Uterus (tissue), 4 donors: Measurements from ENCODE around the gene RSPO1. TPM values are rescaled to one million over a fixed set of nuclear protein-coding genes. Genes with fewer than 3 reads are reported as not detected.
A peak's percentile ranks its signal among the peaks of the same experiment; 100 is the strongest.

ENCODE experiments used
- DNase-seq, 2 donors: peaks; one replicate each; pipeline ENCODE4 v3.0.0-alpha.2; 2019 to 2020
- H3K27ac ChIP-seq, 2 donors: fragments of 200-600 bp; sonication (generic); 1 replicate in 1 of 2; 2 replicates in 1 of 2; pipeline ENCODE4 v1.5.1; 2016 to 2018
- H3K27me3 ChIP-seq, 2 donors: fragments of 200-600 bp; sonication (generic); one replicate each; pipeline ENCODE4 v1.5.1; 2018 to 2019; ENCODE audit warnings: control low read depth in 1 of 2
- H3K36me3 ChIP-seq, 2 donors: fragments of 200-600 bp; sonication (generic); one replicate each; pipeline ENCODE4 v1.5.1; 2019; ENCODE audit warnings: control low read depth in 1 of 2
- H3K4me1 ChIP-seq, 2 donors: fragments of 200-600 bp; sonication (generic); one replicate each; pipeline ENCODE4 v1.5.1; 2018 to 2019; ENCODE audit warnings: control low read depth in 1 of 2
- H3K4me3 ChIP-seq, 2 donors: fragments of 200-600 bp; sonication (generic); 1 replicate in 1 of 2; 2 replicates in 1 of 2; pipeline ENCODE4 v1.5.1; 2018 to 2019; ENCODE audit warnings: mild to moderate bottlenecking in 1 of 2
- H3K9me3 ChIP-seq, 2 donors: fragments of 200-600 bp; sonication (generic); one replicate each; pipeline ENCODE4 v1.5.1; 2019; ENCODE audit warnings: control low read depth in 1 of 2
- POLR2A ChIP-seq, 2 donors: fragments of 450-650 bp; IDR thresholded peaks; one replicate each; pipeline ENCODE4 v1.6.1; 2016; ENCODE audit warnings: antibody characterized with exemption in 2 of 2, mild to moderate bottlenecking in 1 of 2, moderate library complexity in 1 of 2
- intact Hi-C: fragments of 100-400 bp; cut with DNase I; formaldehyde crosslinking; loops from one replicate; pipeline ENCODE4 v1.15.1; 2023; ENCODE audit warnings: low total_unique reads
- total RNA-seq, 4 donors: library from RNA; depleted of rRNA in 3 of 4; stranded (reverse); fragments of >200 nt in 3 of 4; gene quantifications; one replicate each; pipeline versions ENCODE4 v1.1.0 to v1.2.4, GENCODE V29; 2014 to 2023
- TF ChIP-seq, protein P1 (sequence below), 4 experiments: fragments of 200-600 bp in 2 of 4; fragments of 450-650 bp in 2 of 4; sonication (generic) in 2 of 4; IDR thresholded peaks; one replicate each; pipeline ENCODE4 v1.5.1; 2016 to 2019; ENCODE audit warnings: antibody characterized with exemption in 4 of 4, mild to moderate bottlenecking in 2 of 4, moderate library complexity in 1 of 4
- donor health status: DM: yes; HTN: yes; CAD: no.

RSPO1 gene
- total RNA-seq, 4 donors from 2014 or later = 4.6 to 74.6 (median 29.9) TPM

DNA sequence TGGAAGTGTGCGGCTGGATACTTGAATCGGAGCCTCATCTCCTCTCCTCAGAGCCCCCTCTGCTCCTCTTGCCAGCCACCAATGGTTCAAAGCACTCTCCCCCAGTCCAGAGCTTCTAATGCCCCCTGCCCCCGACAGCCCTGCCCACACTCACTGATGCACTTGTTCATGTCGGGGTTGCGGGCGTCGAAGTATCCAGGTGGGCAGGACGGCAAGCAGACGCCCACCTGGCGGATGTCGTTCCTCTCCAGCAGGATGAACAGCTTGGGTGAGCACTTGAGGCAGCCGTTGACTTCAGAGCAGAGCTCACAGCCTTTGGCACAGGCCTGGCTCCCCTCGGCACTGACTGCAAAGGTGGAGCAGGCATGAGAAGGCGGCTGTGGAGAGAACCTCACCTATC is 18.4 kb downstream of the RSPO1 start:
- Histone ChIP-seq H3K36me3 (no peaks in the 10 kb centered on the region), H3K4me3 (no peak overlapping the region), H3K27me3 (no peaks in the 10 kb centered on the region), H3K27ac (no peak overlapping the region), H3K9me3 (no peaks in the 10 kb centered on the region), H3K4me1 (no peaks in the 10 kb centered on the region)
- TF ChIP-seq, protein P1, sequence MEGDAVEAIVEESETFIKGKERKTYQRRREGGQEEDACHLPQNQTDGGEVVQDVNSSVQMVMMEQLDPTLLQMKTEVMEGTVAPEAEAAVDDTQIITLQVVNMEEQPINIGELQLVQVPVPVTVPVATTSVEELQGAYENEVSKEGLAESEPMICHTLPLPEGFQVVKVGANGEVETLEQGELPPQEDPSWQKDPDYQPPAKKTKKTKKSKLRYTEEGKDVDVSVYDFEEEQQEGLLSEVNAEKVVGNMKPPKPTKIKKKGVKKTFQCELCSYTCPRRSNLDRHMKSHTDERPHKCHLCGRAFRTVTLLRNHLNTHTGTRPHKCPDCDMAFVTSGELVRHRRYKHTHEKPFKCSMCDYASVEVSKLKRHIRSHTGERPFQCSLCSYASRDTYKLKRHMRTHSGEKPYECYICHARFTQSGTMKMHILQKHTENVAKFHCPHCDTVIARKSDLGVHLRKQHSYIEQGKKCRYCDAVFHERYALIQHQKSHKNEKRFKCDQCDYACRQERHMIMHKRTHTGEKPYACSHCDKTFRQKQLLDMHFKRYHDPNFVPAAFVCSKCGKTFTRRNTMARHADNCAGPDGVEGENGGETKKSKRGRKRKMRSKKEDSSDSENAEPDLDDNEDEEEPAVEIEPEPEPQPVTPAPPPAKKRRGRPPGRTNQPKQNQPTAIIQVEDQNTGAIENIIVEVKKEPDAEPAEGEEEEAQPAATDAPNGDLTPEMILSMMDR (IDR thresholded peaks at IDR 0.05) = no peak
- TF ChIP-seq POLR2A (IDR thresholded peaks at IDR 0.05) = no peak
- DNase-seq = no peak
- intact Hi-C loops = no loop called here

DNA sequence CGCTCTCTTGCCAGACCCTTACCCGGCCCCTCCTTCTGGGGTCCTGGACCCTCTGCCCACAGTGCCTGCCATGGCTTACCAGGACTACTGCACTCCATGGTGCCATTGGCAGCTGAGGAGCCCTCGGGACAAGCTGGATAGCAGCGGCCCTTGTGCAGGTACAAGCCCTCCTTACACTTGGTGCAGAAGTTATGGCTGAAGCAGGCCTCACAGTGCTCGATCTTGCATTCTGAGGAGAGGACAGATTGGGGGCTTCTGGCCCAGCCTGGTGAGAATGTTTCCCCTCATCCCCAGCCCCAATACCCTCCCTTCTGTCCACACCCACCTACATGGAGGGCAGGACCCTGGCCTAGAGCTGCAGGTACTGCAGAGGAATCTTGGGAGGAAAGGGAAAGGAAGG is 20.6 kb downstream of the RSPO1 start:
- Histone ChIP-seq H3K4me3 (no peak overlapping the region), H3K27me3 (no peaks in the 10 kb centered on the region), H3K27ac (no peak overlapping the region), H3K36me3 (no peaks in the 10 kb centered on the region), H3K9me3 (no peaks in the 10 kb centered on the region), H3K4me1 (no peaks in the 10 kb centered on the region)
- DNase-seq = no peak
- TF ChIP-seq, protein P1 (IDR thresholded peaks at IDR 0.05) = no peak
- no peak for TF ChIP-seq POLR2A (IDR thresholded peaks at IDR 0.05)
- intact Hi-C loops = no loop called here

DNA sequence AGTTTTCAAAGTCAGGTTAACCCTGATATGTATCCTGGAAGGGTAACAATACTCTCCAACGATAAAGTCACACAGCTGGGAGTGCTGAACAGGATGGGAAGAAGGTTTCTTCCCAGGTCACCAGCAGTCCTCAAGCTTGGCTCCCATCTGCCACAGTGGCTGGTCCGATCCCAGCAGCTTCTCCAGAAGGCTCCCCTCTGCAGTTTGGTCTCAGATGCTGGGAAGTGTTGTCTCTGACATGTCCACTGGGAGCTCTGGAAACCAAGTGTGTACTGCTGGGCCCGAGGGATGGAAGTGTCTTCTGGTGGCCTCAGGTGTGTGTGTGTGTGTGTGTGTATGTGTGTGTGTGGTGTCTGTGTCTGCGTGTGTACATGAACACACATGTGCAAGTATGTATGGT is 22.5 kb downstream of the RSPO1 start:
- no peak for DNase-seq
- H3K9me3 ChIP-seq = no peaks in the 10 kb centered on the region
- intact Hi-C loops = no loop called here
- no peaks in the 10 kb centered on the region for H3K36me3 ChIP-seq
- TF ChIP-seq POLR2A (IDR thresholded peaks at IDR 0.05) = no peak
- TF ChIP-seq, protein P1 (IDR thresholded peaks at IDR 0.05) = no peak
- H3K27ac ChIP-seq = peak overlapping the region in 1 of 2 donors; percentile 23
- no peak overlapping the region for H3K4me3 ChIP-seq
- H3K4me1 ChIP-seq = no peaks in the 10 kb centered on the region
- H3K27me3 ChIP-seq = no peaks in the 10 kb centered on the region

DNA sequence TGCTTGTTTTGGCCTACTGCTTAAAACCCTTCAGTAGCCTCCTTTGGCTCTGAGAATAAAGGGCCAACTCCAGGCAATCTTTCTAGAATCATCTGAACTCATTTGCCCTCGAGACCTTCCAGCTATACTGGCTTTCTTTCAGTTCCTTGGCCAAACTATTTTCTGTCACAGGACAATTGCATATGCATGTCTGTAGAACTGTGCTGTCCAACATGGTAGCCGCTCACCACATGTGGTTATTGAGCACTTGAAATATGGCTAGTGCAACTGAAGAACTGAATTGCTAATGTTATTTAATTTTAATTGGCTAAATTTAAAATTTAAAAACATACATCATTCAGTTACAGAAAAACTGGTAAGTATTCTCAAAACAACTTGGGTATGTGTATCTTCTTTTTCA is 24.7 kb downstream of the RSPO1 start:
- no peak for TF ChIP-seq POLR2A (IDR thresholded peaks at IDR 0.05)
- TF ChIP-seq, protein P1 (IDR thresholded peaks at IDR 0.05) = no peak
- Histone ChIP-seq H3K9me3 (no peaks in the 10 kb centered on the region), H3K4me1 (peaks cover 6 to 16% of the 10 kb centered on the region in 2 donors), H3K4me3 (no peak overlapping the region), H3K27ac (no peak overlapping the region), H3K36me3 (no peaks in the 10 kb centered on the region), H3K27me3 (no peaks in the 10 kb centered on the region)
- intact Hi-C loops = loop anchor here (5.0 kb wide), 1 partner anchor 67 kb away; no protein-coding TSS in a partner anchor
- DNase-seq = no peak

DNA sequence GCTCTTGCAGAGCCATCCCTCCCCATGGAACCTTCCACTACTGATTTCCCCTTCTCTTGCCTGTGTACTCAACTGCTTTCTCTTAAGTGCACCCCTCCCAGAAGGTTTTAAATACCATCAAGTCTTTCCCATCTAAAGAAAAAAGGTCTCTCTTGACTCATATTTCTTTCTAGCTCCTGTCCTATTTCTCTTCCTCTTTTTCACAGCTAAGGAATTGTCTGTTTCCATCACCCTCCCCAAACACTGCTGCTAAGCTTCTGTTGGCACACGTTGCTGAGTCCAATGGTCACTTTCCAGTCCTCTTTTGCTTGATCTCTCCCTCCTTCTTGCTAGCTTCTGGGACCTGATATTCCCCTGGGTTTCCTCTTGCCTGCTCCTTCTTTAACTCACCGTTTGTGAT is 25.7 kb downstream of the RSPO1 start:
- Histone ChIP-seq H3K27me3 (no peaks in the 10 kb centered on the region), H3K36me3 (no peaks in the 10 kb centered on the region), H3K4me1 (peaks cover 6 to 18% of the 10 kb centered on the region in 2 donors), H3K9me3 (no peaks in the 10 kb centered on the region), H3K4me3 (no peak overlapping the region), H3K27ac (no peak overlapping the region)
- intact Hi-C loops = loop anchor here (5.0 kb wide), 1 partner anchor 68 kb away; no protein-coding TSS in a partner anchor
- TF ChIP-seq, protein P1 (IDR thresholded peaks at IDR 0.05) = no peak
- no peak for TF ChIP-seq POLR2A (IDR thresholded peaks at IDR 0.05)
- DNase-seq = no peak
